Measurements from ENCODE around the gene FRZB. TPM values are rescaled to one million over a fixed set of nuclear protein-coding genes. Genes with fewer than 3 reads are reported as not detected.

Gene FRZB
- total RNA-seq, 4 donors from 2014 or later, result 1.8 to 4.9 (median 2.0) TPM

DNA sequence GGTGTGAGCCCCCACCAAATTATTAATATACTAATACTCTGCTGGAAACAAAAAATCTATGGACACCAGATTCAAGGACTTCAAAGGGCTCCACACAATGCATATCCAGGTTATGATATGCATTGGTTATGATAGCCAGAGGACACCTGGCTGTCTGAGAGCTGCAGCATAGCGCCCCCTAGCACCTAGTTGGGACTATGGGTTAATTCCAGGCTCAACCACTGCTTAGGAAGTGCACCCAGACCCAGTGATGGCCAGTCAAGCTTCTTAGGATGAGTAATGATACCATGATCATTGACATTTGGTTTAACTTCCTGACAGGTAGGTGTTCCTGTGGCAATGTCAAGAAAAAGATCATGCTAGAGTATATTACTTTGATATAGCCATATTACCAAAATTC, 3.8 kb upstream of the FRZB start:
- DNase-seq (ENCODE audit: low spot score), result no peak
- no peak for ATAC-seq (ENCODE audit: low FRiP score)
- TF ChIP-seq CTCF (IDR thresholded peaks at IDR 0.05), result no peak

DNA sequence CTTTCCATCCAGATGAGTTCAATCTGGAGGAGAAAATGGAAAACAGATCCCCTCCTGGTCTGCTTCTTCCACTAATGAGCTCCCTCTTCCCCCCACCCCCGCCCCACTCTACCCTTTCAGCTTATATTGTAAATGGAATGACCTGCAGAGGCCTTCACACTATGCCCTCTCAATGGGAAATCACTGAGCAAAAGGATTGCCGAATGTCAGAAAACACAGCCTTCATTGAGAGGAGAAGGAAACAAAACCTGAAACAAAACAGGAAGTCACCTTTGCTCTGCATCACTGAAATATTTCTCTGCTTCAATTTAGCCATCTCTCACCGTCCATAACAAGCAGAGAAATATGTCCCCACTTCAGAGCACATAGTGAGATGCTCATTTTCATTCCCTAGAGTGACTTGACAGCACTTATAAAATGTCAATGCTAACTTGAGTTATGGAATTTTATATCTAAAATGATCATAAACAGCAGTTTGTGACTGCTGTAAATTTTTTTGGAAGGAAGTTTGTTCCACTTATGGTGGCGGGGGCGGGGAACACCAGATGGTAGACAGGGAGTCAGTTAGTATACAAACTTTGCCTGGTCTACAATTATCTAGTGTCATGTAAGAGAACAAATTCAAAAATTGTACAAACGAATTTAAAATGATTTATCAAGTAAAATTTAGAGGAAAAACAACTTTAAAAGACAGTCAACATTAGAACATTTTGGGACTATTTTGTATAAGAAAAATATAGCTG, 1.8 kb upstream of the FRZB start:
- TF ChIP-seq CTCF (IDR thresholded peaks at IDR 0.05), result no peak
- ATAC-seq (ENCODE audit: low FRiP score) (no peak), DNase-seq (ENCODE audit: low spot score) (no peak)

DNA sequence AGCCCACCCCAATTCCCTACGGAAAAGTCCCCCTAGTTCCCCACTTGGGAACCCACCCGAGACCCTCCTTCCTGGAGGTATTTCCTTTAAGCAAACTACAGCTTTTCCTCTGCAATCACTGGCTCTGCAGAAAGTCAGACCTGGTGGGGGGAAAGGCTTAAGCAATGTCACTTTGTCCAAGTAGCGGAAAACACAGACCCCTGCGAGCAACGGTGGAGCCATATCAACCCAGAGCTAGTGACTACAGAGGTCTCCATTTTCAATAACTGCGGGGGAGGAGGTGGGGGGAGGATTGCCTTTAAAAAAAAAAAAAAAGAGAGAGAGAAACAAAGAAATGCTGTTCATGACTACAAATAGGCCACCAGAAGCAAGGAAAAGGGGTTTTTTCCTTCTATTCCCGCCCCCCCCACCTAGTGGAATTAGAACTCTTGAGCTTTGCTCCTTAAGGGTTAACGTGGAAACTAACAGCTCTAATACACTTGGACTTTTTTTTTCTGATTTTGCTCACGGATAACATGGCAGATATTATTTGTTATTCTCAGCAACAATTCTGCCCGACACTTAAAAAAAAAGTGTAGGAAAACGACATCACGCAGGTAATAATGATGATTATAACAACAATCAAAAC, 1.1 kb upstream of the FRZB start:
- no peak for TF ChIP-seq CTCF (IDR thresholded peaks at IDR 0.05)
- DNase-seq (ENCODE audit: low spot score), result no peak
- no peak for ATAC-seq (ENCODE audit: low FRiP score)

DNA sequence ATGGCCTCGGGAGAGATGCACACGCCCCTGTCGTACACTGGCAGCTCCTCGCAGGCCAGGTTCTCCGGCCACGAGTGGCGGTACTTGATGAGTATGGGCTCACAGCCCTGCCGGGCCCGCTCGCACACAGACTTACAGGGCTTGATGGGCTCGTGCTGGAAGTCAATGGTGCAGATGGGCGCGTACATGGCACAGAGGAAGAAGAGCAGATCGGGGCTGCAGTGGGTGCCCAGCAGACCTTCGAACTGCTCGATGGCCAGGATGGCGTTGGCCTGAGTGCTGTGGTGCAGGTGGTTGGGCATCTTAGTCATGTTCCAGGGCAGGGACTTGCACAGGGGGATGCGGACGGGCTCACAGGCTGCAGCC, 359 bp downstream of the FRZB start:
- DNase-seq (ENCODE audit: low spot score), result no peak
- no peak for TF ChIP-seq CTCF (IDR thresholded peaks at IDR 0.05)
- ATAC-seq (ENCODE audit: low FRiP score), result no peak

GRCh38 chr2:182864949-182865570, 1.4 kb downstream of the FRZB start:
- DNase-seq (ENCODE audit: low spot score), result no peak
- no peak for TF ChIP-seq CTCF (IDR thresholded peaks at IDR 0.05)
- ATAC-seq (ENCODE audit: low FRiP score), result no peak

DNA sequence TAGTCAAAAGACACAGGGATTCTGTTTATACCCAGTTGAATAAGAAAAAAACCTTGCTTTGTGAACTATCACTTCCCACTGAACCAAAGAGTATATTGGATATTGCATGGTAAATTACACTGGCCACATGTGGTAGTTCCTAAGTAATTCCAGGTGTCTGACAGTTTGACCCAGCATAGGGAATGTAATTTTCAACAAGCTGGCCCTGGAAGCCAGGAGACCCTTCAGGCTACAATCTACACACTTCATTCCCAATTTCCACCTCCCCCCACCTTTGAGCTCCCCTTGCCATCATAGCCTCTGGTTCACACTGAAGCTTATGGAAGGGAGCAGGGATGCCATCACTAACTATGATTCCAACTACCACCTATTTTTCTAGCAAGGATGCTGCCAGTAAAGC, 2.8 kb downstream of the FRZB start:
- no peak for ATAC-seq (ENCODE audit: low FRiP score)
- no peak for TF ChIP-seq CTCF (IDR thresholded peaks at IDR 0.05)
- no peak for DNase-seq (ENCODE audit: low spot score)

All from omental fat pad (tissue), 4 donors.